ENCODE data around the gene ZNF512B. TPM values are rescaled to one million over a fixed set of nuclear protein-coding genes. Genes with fewer than 3 reads are reported as not detected.
A peak's percentile ranks its signal among the peaks of the same experiment; 100 is the strongest.

ZNF512B gene
- total RNA-seq, 1 donor from 2014 or later: 49.4 TPM

DNA sequence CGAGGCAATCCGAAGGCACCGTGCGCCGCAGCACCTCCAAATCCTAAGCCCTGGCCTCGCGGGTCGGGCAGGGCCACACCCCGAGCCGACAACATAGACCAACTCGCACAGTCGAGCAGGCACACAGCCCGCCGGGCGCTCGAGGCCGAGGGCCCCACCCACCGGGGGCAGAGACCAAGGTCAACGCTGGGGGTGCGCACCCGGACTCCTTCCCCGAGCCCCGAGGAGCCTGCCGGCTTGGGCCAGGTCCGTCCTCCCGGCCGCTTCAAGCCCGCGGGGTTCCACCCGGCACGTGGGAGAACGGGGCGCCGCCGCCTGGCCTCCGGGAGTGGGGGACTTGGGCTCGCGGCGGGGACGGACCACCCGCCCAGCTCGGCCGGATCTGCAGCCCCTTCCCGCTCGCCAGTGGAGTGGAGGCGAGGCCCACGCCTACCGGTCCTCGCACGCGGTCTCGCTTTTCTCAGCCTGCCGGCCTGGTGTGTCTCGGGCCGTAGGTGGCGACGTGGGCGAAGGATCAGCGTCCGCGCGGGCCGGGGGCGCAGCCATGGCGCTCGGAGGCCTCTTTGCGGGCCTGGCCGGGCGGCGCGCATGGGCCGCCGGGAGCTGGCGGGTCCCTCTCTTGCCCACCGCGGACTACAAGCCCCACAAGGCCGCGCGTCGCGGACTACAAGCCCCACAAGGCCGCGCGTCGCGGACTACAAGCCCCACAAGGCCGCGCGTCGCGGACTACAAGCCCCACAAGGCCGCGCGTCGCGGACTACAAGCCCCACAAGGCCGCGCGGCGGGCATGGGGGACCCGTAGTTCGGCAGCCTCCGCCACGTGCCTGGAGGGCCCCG lies 13.7 kb downstream of the ZNF512B start, which contains the start of gene UCKL1:
Gene UCKL1 (minus strand): TSS at position 590 of the 837 bp plus-strand sequence. CDS start 44 bp downstream, at position 546.
- Mint-ChIP-seq H3K27me3 (no peaks in the 10 kb centered on the region), H3K9me3 (ENCODE audit: low read depth) (no peaks in the 10 kb centered on the region), H3K4me1 (ENCODE audit: low read depth) (peaks cover 16% of the 10 kb centered on the region), H3K27ac (peak within 1 kb of the TSS; percentile 83), H3K4me3 (ENCODE audit: low read depth) (peak within 1 kb of the TSS; percentile 79), H3K36me3 (ENCODE audit: insufficient read depth) (peaks cover 2% of the 10 kb centered on the region)
- TF ChIP-seq, protein P1, sequence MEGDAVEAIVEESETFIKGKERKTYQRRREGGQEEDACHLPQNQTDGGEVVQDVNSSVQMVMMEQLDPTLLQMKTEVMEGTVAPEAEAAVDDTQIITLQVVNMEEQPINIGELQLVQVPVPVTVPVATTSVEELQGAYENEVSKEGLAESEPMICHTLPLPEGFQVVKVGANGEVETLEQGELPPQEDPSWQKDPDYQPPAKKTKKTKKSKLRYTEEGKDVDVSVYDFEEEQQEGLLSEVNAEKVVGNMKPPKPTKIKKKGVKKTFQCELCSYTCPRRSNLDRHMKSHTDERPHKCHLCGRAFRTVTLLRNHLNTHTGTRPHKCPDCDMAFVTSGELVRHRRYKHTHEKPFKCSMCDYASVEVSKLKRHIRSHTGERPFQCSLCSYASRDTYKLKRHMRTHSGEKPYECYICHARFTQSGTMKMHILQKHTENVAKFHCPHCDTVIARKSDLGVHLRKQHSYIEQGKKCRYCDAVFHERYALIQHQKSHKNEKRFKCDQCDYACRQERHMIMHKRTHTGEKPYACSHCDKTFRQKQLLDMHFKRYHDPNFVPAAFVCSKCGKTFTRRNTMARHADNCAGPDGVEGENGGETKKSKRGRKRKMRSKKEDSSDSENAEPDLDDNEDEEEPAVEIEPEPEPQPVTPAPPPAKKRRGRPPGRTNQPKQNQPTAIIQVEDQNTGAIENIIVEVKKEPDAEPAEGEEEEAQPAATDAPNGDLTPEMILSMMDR (IDR thresholded peaks at IDR 0.05; ENCODE audit: unreplicated experiment): peak; percentile 5
- peak; percentile 84 for DNase-seq (ENCODE audit: low spot score, unreplicated experiment)

DNA sequence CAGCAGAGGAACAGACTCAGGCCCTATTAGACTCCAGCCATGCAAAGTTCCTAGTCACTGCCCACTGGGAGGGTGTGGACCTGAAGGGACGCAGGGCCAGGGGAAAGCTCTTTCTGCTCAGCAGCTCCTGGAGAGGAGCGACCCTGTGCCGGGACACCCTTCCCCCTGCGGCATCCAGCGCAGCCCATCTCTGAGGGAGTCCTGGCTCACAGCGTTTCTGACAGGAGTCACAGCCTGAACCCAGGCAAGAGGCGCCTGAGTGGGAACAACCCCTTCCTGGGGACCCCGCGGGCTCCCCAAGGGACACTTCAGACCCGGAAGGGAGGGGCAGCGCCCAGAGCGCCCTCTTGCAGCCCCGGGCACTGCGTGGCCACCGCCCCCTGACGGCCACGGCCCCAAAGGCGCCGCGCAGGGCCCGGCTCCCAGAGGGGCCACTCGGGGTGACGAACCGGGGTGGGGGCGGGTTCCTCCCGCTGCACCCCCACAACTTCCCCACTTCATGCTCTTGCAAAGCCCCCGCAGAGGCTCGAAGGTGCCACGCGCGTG lies 14.4 kb downstream of the ZNF512B start:
- TF ChIP-seq, protein P1 (IDR thresholded peaks at IDR 0.05; ENCODE audit: unreplicated experiment): peak; percentile 45
- peaks cover 2% of the 10 kb centered on the region for H3K36me3 Mint-ChIP-seq (ENCODE audit: insufficient read depth)
- H3K9me3 Mint-ChIP-seq (ENCODE audit: low read depth): no peaks in the 10 kb centered on the region
- H3K4me3 Mint-ChIP-seq (ENCODE audit: low read depth): peak overlapping the region; percentile 79
- H3K27ac Mint-ChIP-seq: peak overlapping the region; percentile 79
- H3K4me1 Mint-ChIP-seq (ENCODE audit: low read depth): peaks cover 16% of the 10 kb centered on the region
- H3K27me3 Mint-ChIP-seq: no peaks in the 10 kb centered on the region
- DNase-seq (ENCODE audit: low spot score, unreplicated experiment): no peak

DNA sequence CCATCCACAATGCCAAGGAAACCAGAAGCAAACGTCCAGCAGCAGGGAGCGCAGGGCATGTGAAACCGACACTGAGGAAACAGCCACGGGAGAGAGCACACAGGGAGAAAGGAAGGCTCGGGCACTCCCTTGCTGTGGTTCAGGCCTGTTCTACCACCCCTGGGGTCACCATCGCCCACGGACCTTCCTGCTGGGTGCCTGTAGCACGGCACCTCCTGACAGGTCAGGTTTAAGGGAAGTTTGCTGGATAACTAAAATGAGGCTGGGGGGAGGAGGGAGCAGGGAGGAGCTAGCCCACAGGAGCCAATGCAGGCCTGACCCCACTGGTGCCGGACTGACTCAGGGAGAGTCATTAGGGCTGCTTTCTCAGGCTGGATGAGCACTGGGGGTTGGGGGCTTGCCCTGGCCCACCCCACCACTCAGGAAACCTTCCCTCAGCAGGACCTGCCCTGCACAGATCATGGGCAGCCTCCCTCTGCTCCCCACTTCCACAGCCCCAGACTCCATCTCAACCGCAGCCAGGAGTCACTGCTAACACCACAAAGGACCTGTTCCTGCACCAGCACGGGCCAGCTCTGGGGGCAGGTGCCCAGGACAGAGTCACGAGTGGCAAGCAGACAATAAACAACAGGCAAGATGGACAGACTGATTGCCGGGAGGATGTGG lies 15.8 kb downstream of the ZNF512B start:
- TF ChIP-seq, protein P1 (IDR thresholded peaks at IDR 0.05; ENCODE audit: unreplicated experiment): no peak
- Mint-ChIP-seq H3K36me3 (ENCODE audit: insufficient read depth) (no peaks in the 10 kb centered on the region), H3K9me3 (ENCODE audit: low read depth) (no peaks in the 10 kb centered on the region), H3K27me3 (no peaks in the 10 kb centered on the region), H3K27ac (peak overlapping the region; percentile 81), H3K4me3 (ENCODE audit: low read depth) (peak overlapping the region; percentile 79), H3K4me1 (ENCODE audit: low read depth) (peaks cover 25% of the 10 kb centered on the region)
- no peak for DNase-seq (ENCODE audit: low spot score, unreplicated experiment)

DNA sequence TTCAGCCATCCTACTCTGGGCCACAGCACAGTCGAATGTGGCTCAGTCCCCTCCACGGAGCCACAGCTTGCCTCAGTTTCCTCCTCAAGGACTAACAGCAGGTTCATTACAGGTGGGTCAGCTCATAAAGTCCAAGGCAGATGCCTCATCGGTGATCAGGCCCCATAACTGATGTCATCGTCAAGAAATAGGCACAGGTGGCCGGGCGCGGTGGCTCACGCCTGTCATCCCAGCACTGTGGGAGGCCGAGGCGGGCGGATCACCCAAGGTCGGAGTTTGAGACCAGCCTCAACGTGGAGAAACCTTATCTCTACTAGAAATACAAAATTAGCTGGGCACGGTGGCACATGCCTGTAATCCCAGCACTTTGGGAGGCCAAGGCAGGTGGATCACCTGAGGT lies 17.0 kb downstream of the ZNF512B start:
- peaks cover 29% of the 10 kb centered on the region for H3K4me1 Mint-ChIP-seq (ENCODE audit: low read depth)
- no peaks in the 10 kb centered on the region for H3K9me3 Mint-ChIP-seq (ENCODE audit: low read depth)
- no peaks in the 10 kb centered on the region for H3K27me3 Mint-ChIP-seq
- no peak overlapping the region for H3K4me3 Mint-ChIP-seq (ENCODE audit: low read depth)
- DNase-seq (ENCODE audit: low spot score, unreplicated experiment): no peak
- H3K27ac Mint-ChIP-seq: no peak overlapping the region
- TF ChIP-seq, protein P1 (IDR thresholded peaks at IDR 0.05; ENCODE audit: unreplicated experiment): no peak
- no peaks in the 10 kb centered on the region for H3K36me3 Mint-ChIP-seq (ENCODE audit: insufficient read depth)

DNA sequence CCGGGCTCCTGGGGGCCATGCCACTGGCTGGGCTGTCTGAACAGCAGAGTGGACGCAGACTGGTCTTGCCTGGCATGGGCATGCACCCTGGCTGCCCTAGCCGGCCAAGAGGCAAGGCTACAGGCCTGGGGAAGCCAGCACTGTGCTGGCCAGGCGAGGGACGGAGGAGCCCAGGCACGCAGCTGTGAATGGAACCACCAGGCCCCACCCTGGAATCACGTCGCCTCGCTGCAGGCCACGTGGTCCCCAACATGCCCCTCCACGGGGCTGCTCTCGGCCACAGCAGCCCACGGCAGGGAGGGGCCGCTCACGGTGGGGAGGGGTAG lies 17.6 kb downstream of the ZNF512B start:
- no peaks in the 10 kb centered on the region for H3K27me3 Mint-ChIP-seq
- no peak overlapping the region for H3K4me3 Mint-ChIP-seq (ENCODE audit: low read depth)
- peaks cover 29% of the 10 kb centered on the region for H3K4me1 Mint-ChIP-seq (ENCODE audit: low read depth)
- TF ChIP-seq, protein P1 (IDR thresholded peaks at IDR 0.05; ENCODE audit: unreplicated experiment): no peak
- DNase-seq (ENCODE audit: low spot score, unreplicated experiment): no peak
- no peaks in the 10 kb centered on the region for H3K36me3 Mint-ChIP-seq (ENCODE audit: insufficient read depth)
- no peaks in the 10 kb centered on the region for H3K9me3 Mint-ChIP-seq (ENCODE audit: low read depth)
- H3K27ac Mint-ChIP-seq: no peak overlapping the region

Data from progenitor cell of endocrine pancreas (in vitro differentiated cells).